Fibroblast of lung (primary cell): Measurements from ENCODE around the gene CDK18.

Experiments used
- CTCF ChIP-seq, 2 donors: IDR thresholded peaks in 1 of 2; conservative IDR thresholded peaks in 1 of 2; 1 replicate in 1 of 2; 2 replicates in 1 of 2; pipeline ENCODE4 v1.5.1; 2011 to 2012; ENCODE audit warnings: low read length in 2 of 2, control low read depth in 1 of 2, inconsistent platforms in 1 of 2, low read depth in 1 of 2, mild to moderate bottlenecking in 1 of 2
- EZH2 ChIP-seq: IDR thresholded peaks from 2 replicates; pipeline ENCODE4 v1.5.1; 2012; ENCODE audit warnings: low read length, control low read depth, mild to moderate bottlenecking; ENCODE audit errors: missing control alignments

- TF ChIP-seq CTCF (conservative IDR thresholded peaks at IDR 0.05 in 1 of 2, IDR thresholded peaks at IDR 0.05 in 1 of 2; ENCODE audit: low read depth in 1 of 2, low read length in 2 of 2) (no peak), EZH2 (no peak)
Measured at GRCh38 chr1:205510308-205510950, 6.0 kb downstream of the CDK18 start.
